GM12892 (cell line): Measurements from ENCODE around the gene NRN1L.

Source experiments
- POLR2A ChIP-seq: IDR thresholded peaks from 2 replicates; pipeline ENCODE4 v1.6.1; 2011; ENCODE audit warnings: low read depth, low read length, control low read depth
- TAF1 ChIP-seq: IDR thresholded peaks from 2 replicates; pipeline ENCODE4 v1.6.1; 2011; ENCODE audit warnings: low read depth, mild to moderate bottlenecking, control low read depth, low read length, borderline replicate concordance

DNA sequence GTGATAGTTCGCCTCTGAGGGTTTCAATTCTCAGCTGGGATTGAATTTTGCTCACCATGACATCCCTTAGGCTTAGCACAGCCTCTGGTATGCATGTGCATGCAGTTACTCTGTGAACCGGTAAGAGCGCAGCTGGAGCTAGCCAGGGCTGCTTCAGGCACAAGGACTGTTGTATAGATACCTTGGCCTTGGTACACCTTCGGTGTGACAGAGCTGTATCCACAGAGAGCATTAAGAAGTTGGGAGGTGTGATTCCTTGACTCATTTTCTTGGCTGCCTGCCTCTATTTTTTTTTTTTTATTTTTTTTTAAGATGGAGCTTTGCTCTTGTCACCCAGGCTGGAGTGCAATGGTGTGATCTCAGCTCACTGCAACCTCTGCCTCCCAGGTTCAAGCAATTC, 40.2 kb upstream of the NRN1L start:
- TF ChIP-seq TAF1 (no peak), POLR2A (no peak)
